ENCODE results near the gene RDH14. TPM values are rescaled to one million over a fixed set of nuclear protein-coding genes. Genes with fewer than 3 reads are reported as not detected.

The RDH14 gene
- polyA plus RNA-seq, 1 donor (not counting 4 experiments of a cell fraction or from before 2014, with no cell fraction given) = 29.6 TPM

DNA sequence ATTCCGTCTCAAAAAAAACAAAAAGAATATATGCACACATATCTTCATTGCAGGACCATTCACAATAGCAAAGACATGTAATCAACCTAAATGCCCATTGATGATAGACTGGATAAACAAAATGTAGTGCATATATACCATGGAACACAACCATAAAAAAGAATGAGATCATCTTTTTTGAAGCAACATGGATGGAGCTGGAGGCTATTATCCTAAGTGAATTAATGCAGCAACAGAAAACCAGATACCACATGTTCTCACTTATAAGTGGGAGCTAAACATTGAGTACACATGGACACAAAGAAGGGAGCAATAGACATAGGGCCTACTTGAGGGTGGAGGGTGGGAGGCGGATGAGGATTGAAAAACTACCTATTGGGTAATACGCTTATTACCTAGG, 20.2 kb upstream of the RDH14 start:
- FAIRE-seq (no peak), DNase-seq (ENCODE audit: low read depth, low spot score) (no peak)
- Histone ChIP-seq H3K36me3 (ENCODE audit: control insufficient read depth in 2 of 2, extremely low read depth in 1 of 2, insufficient read depth in 2 of 2, low read length in 2 of 2) (no peaks in the 10 kb centered on the region), H3K9ac (ENCODE audit: control insufficient read depth, extremely low read depth, insufficient read depth, low read length) (no peak overlapping the region), H2AFZ (ENCODE audit: control insufficient read depth, low read length) (no peak overlapping the region), H3K4me2 (ENCODE audit: control insufficient read depth, extremely low read depth, insufficient read depth, low read depth, low read length) (no peak overlapping the region), H3K9me1 (ENCODE audit: control insufficient read depth, extremely low read depth, insufficient read depth, low read length) (no peaks in the 10 kb centered on the region), H4K20me1 (ENCODE audit: control insufficient read depth, extremely low read depth, insufficient read depth, low read length) (no peaks in the 10 kb centered on the region), H3K27me3 (ENCODE audit: control insufficient read depth, extremely low read depth, insufficient read depth, low read length) (no peaks in the 10 kb centered on the region), H3K27ac (ENCODE audit: control insufficient read depth, insufficient read depth, low read length) (no peak overlapping the region), H3K4me1 (ENCODE audit: control insufficient read depth, extremely low read depth, insufficient read depth, low read length) (peaks cover 8% of the 10 kb centered on the region), H3K4me3 (ENCODE audit: control insufficient read depth in 2 of 3, extremely low read depth in 1 of 3, insufficient read depth in 2 of 3, low read depth in 1 of 3, low read length in 3 of 3) (no peak overlapping the region), H3K9me3 (ENCODE audit: control insufficient read depth, low read depth, low read length) (no peaks in the 10 kb centered on the region), H3K79me2 (ENCODE audit: control insufficient read depth, insufficient read depth, low read length) (no peaks in the 10 kb centered on the region)
- TF ChIP-seq EZH2 (IDR thresholded peaks at IDR 0.05; ENCODE audit: low read length) (no peak), CTCF (optimal IDR thresholded peaks at IDR 0.05 in 1 of 3, IDR thresholded peaks at IDR 0.05 in 1 of 3, conservative IDR thresholded peaks at IDR 0.05 in 1 of 3; ENCODE audit: extremely low read depth in 1 of 3, insufficient read depth in 2 of 3, low read length in 3 of 3) (no peak)
- dilution Hi-C loops (cut with MboI; ENCODE audit: extremely low pct_ligation_motif_present, low sequenced_read_pairs) = no loop called here

GRCh38 chr2:18578033-18578432, 17.6 kb upstream of the RDH14 start:
- Histone ChIP-seq H4K20me1 (ENCODE audit: control insufficient read depth, extremely low read depth, insufficient read depth, low read length) (no peaks in the 10 kb centered on the region), H3K9ac (ENCODE audit: control insufficient read depth, extremely low read depth, insufficient read depth, low read length) (no peak overlapping the region), H3K4me1 (ENCODE audit: control insufficient read depth, extremely low read depth, insufficient read depth, low read length) (no peaks in the 10 kb centered on the region), H3K9me3 (ENCODE audit: control insufficient read depth, low read depth, low read length) (no peaks in the 10 kb centered on the region), H3K4me3 (ENCODE audit: control insufficient read depth in 2 of 3, extremely low read depth in 1 of 3, insufficient read depth in 2 of 3, low read depth in 1 of 3, low read length in 3 of 3) (no peak overlapping the region), H3K9me1 (ENCODE audit: control insufficient read depth, extremely low read depth, insufficient read depth, low read length) (no peaks in the 10 kb centered on the region), H3K4me2 (ENCODE audit: control insufficient read depth, extremely low read depth, insufficient read depth, low read depth, low read length) (no peak overlapping the region), H3K27ac (ENCODE audit: control insufficient read depth, insufficient read depth, low read length) (no peak overlapping the region), H3K27me3 (ENCODE audit: control insufficient read depth, extremely low read depth, insufficient read depth, low read length) (no peaks in the 10 kb centered on the region), H2AFZ (ENCODE audit: control insufficient read depth, low read length) (no peak overlapping the region), H3K36me3 (ENCODE audit: control insufficient read depth in 2 of 2, extremely low read depth in 1 of 2, insufficient read depth in 2 of 2, low read length in 2 of 2) (no peaks in the 10 kb centered on the region), H3K79me2 (ENCODE audit: control insufficient read depth, insufficient read depth, low read length) (no peaks in the 10 kb centered on the region)
- FAIRE-seq = no peak
- TF ChIP-seq EZH2 (IDR thresholded peaks at IDR 0.05; ENCODE audit: low read length) (no peak), CTCF (optimal IDR thresholded peaks at IDR 0.05 in 1 of 3, IDR thresholded peaks at IDR 0.05 in 1 of 3, conservative IDR thresholded peaks at IDR 0.05 in 1 of 3; ENCODE audit: extremely low read depth in 1 of 3, insufficient read depth in 2 of 3, low read length in 3 of 3) (no peak)
- no peak for DNase-seq (ENCODE audit: low read depth, low spot score)
- dilution Hi-C loops (cut with MboI; ENCODE audit: extremely low pct_ligation_motif_present, low sequenced_read_pairs) = no loop called here
